Small intestine (tissue), 7 donors: ENCODE results near the gene ZNF844. TPM values are rescaled to one million over a fixed set of nuclear protein-coding genes. Genes with fewer than 3 reads are reported as not detected.
A peak's percentile ranks its signal among the peaks of the same experiment; 100 is the strongest.
"Not testable (repeated sequence)": the region's sequence is repeated elsewhere in the genome, so short reads cannot be mapped to it uniquely, and the experiment has no call there.

Experiments
- DNase-seq, 2 donors: peaks; one replicate each; pipeline versions ENCODE4 v3.0.0 to v3.0.0-alpha.2; 2013
- FAIRE-seq: peaks from 2 replicates; lab custom pipeline; 2012; peaks lifted over from hg19 to GRCh38; lab: Jason Lieb, UNC
- H3K27ac ChIP-seq, 3 donors: one replicate each; pipeline ENCODE4 v1.5.1; 2013; ENCODE audit warnings: low read length in 2 of 3, mild to moderate bottlenecking in 2 of 3, control low read depth in 1 of 3, inconsistent platforms in 1 of 3, low read depth in 1 of 3, moderate library complexity in 1 of 3
- H3K27me3 ChIP-seq, 3 donors: one replicate each; pipeline ENCODE4 v1.6.1; 2013; ENCODE audit warnings: low read length in 3 of 3, inconsistent platforms in 1 of 3; ENCODE audit not compliant: control insufficient read depth in 3 of 3, insufficient read depth in 3 of 3
- H3K36me3 ChIP-seq, 3 donors: one replicate each; pipeline ENCODE4 v1.6.1; 2013; ENCODE audit warnings: low read length in 3 of 3, inconsistent platforms in 1 of 3, low read depth in 1 of 3, mild to moderate bottlenecking in 1 of 3, moderate library complexity in 1 of 3; ENCODE audit not compliant: control insufficient read depth in 3 of 3, insufficient read depth in 2 of 3
- H3K4me1 ChIP-seq, 3 donors: one replicate each; pipeline ENCODE4 v1.6.1; 2013; ENCODE audit warnings: low read length in 2 of 3, inconsistent platforms in 1 of 3, low read depth in 1 of 3, mild to moderate bottlenecking in 1 of 3, moderate library complexity in 1 of 3; ENCODE audit not compliant: control insufficient read depth in 3 of 3, insufficient read depth in 2 of 3
- H3K4me3 ChIP-seq, 3 donors: one replicate each; pipeline ENCODE4 v1.5.1; 2013; ENCODE audit warnings: low read length in 3 of 3, control low read depth in 1 of 3, inconsistent platforms in 1 of 3, low read depth in 1 of 3, mild to moderate bottlenecking in 1 of 3, moderate library complexity in 1 of 3
- H3K9me3 ChIP-seq, 2 donors: one replicate each; pipeline ENCODE4 v1.6.1; 2013; ENCODE audit warnings: low read depth in 1 of 2, low read length in 1 of 2; ENCODE audit not compliant: control insufficient read depth in 2 of 2, insufficient read depth in 1 of 2
- WGBS, 3 donors: extraction: QIAGEN DNeasy Blood & Tissue Kit; methylation state at CpG; one replicate each; pipeline ENCODE4 v1.1.7; 2013; 5-methylcytosine and 5-hydroxymethylcytosine counted together
- polyA plus RNA-seq, 4 donors: library from polyadenylated mRNA; stranded (reverse) in 3 of 4; unstranded in 1 of 4; fragments of 200-250 nt in 3 of 4; fragments of 120-200 nt in 1 of 4; gene quantifications; one replicate each; pipeline versions ENCODE4 v1.2.1 to v1.2.3, GENCODE V29; 2013
- donor health status: healthy with polysubstance abuse.
- donor health status: control.
- donor health status: control.
- donor health status: Bipolar disorder and iron deficiency.
- donor health status: healthy.

The ZNF844 gene
- polyA plus RNA-seq, 4 donors, result 1.6 to 17.1 (median 2.4) TPM

DNA sequence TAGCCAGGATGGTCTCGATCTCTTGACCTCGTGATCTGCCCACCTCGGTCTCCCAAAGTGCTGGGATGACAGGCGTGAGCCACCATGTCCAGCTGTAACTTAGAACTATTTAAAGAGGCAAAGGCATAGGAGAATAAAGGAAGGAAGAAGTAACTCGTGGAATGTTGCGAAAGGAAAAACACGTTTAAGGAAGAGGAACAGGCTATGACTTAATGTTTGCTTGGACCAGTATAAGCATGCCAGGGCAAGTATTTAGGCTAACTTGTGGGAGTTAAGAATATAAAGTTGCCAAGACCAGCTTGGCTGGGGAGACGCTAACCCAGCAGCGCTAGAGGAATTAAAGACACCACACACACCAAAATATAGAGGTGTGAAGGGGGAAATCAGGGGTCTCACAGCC lies 33.5 kb downstream of the ZNF844 start:
- WGBS, 3 donors, result 89 to 97% (median 95%) methylated on average over 9 of the region's 9 CpGs
- Histone ChIP-seq H3K4me1 (no peaks in the 10 kb centered on the region), H3K36me3 (peaks cover 0 to 9% (median 0%) of the 10 kb centered on the region in 3 donors), H3K9me3 (peaks cover 0 to 19% of the 10 kb centered on the region in 2 donors), H3K27ac (no peak overlapping the region), H3K4me3 (no peak overlapping the region), H3K27me3 (no peaks in the 10 kb centered on the region)
- DNase-seq (no peak), FAIRE-seq (no peak)

DNA sequence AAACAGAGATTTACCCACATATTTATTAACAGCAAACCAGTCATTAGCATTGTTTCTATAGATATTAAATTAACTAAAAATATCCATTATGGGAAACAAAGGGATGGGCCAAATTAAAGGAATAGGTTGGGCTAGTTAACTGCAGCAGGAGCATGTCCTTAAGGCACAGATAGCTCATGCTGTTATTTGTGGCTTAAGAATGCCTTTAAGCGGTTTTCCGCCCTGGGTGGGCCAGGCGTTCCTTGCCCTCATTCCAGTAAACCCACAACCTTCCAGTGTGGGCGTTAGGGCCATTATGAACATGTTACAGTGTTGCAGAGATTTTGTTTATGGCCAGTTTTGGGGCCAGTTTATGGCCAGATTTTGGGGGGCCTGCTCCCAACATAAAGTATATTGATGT lies 39.4 kb downstream of the ZNF844 start:
- WGBS, 3 donors, result 91 to 98% (median 93%) methylated on average over 4 of the region's 4 CpGs
- H3K36me3 ChIP-seq, H3K4me3 ChIP-seq, H3K4me1 ChIP-seq, H3K27ac ChIP-seq, FAIRE-seq, H3K27me3 ChIP-seq, DNase-seq: not testable (repeated sequence)
- peaks cover 0 to 40% of the 10 kb centered on the region in 2 donors for H3K9me3 ChIP-seq

DNA sequence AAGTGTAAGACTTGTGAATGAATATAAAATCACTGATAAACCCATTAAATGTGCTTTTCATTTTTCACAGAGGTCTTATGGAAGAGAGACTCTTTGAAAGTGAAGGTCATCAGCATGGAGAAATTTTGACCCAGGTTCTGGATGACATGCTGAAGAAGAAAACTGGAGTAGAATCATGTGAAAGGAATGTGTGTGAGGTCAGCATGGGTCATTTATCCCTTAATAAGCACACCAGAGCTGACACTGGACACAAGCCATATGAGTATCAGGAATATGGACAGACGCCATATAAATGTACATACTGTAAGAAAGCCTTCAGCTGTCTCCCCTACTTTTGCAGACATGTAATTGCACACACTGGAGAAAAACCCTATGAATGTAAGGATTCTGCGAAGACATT lies 46.6 kb downstream of the ZNF844 start:
- peaks cover 0 to 64% of the 10 kb centered on the region in 2 donors for H3K9me3 ChIP-seq
- DNase-seq (no peak), FAIRE-seq (no peak)
- no peaks in the 10 kb centered on the region for H3K27me3 ChIP-seq
- no peaks in the 10 kb centered on the region for H3K4me1 ChIP-seq
- no peak overlapping the region for H3K4me3 ChIP-seq
- peaks cover 1 to 15% (median 10%) of the 10 kb centered on the region in 3 donors for H3K36me3 ChIP-seq
- 48 to 49% (median 48%) methylated on average over 2 of the region's 2 CpGs for WGBS, 3 donors
- H3K27ac ChIP-seq, result no peak overlapping the region

DNA sequence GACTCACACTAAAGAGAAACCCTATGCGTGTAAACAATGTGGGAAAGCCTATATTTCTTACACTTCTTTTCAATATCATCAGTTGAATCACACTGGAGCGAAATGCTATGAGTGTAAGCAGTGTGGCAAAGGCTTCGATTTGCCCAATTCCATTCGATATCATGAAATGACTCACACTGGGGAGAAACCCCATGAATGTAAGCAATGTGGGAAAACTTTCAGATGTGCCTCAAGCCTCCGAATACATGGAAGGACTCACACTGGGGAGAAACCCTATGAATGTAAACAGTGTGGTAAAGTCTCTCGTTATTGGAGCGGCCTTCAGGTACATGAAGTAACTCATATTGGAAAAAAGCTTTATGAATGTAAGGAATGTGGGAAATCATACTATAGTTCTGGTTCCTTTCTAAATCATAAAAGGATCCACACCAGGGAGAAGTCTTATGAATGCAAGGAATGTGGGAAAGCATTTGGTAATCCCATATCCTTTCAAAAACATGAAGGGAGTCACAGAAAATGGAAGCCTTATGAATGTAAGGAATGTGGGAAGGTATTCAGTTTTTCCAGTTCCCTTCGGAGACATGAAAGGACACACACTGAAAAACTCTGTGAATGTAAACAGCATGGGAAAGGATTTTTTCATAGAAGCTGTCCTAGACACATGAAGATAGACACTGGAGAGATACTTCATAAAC lies 47.6 kb downstream of the ZNF844 start:
- WGBS, 3 donors, result 94 to 96% (median 94%) methylated on average over 8 of the region's 8 CpGs
- DNase-seq, result no peak
- no peak for FAIRE-seq
- peaks cover 1 to 11% (median 10%) of the 10 kb centered on the region in 3 donors for H3K36me3 ChIP-seq
- H3K4me3 ChIP-seq, result no peak overlapping the region
- peaks cover 0 to 60% of the 10 kb centered on the region in 2 donors for H3K9me3 ChIP-seq
- H3K4me1 ChIP-seq, result no peaks in the 10 kb centered on the region
- H3K27ac ChIP-seq, result no peak overlapping the region
- no peaks in the 10 kb centered on the region for H3K27me3 ChIP-seq

DNA sequence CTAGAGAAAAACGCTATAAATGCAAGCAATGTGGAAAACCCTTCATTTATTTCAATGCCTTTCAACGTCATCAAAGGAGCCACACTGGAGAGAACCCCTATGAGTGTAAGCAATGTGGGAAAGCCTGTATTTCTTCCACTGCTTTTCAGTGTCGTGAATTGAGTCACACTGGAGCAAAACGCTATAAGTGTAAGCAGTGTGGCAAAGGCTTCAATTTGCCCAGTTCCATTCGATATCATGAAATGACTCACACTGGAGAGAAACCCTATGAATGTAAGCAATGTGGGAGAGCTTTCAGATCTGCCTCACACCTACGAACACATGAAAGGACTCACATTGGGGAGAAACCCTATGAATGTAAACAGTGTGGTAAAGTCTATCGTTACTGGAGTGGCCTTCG lies 48.2 kb downstream of the ZNF844 start:
- 76 to 89% (median 84%) methylated on average over 8 of the region's 8 CpGs for WGBS, 3 donors
- no peaks in the 10 kb centered on the region for H3K27me3 ChIP-seq
- H3K4me1 ChIP-seq, result no peaks in the 10 kb centered on the region
- DNase-seq, result no peak
- no peak overlapping the region for H3K27ac ChIP-seq
- H3K9me3 ChIP-seq, result peaks cover 0 to 60% of the 10 kb centered on the region in 2 donors
- no peak for FAIRE-seq
- H3K4me3 ChIP-seq, result no peak overlapping the region
- H3K36me3 ChIP-seq, result peaks cover 1 to 11% (median 10%) of the 10 kb centered on the region in 3 donors

DNA sequence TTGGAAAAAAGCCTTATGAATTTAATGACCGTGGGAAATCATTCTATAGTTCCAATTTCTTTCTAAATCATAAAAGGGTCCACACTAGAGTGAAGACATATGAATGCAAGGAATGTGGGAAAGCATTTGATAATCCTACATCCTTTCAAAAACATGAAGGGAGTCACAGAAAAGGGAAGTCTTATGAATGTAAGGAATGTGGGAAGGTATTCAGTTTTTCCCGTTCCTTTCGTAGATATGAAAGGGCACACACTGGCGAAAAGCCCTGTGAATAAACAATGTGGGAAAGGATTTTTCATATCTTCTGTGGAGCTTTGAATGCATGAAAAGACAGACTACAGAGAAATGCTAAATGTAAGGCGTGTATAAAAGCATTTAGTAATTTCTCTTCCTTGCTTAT lies 48.6 kb downstream of the ZNF844 start:
- H3K4me1 ChIP-seq, result no peaks in the 10 kb centered on the region
- H3K4me3 ChIP-seq, result no peak overlapping the region
- FAIRE-seq (no peak), DNase-seq (no peak)
- 88 to 94% (median 93%) methylated on average over 5 of the region's 5 CpGs for WGBS, 3 donors
- H3K9me3 ChIP-seq, result peaks cover 0 to 56% of the 10 kb centered on the region in 2 donors
- H3K36me3 ChIP-seq, result peaks cover 1 to 11% (median 10%) of the 10 kb centered on the region in 3 donors
- H3K27ac ChIP-seq, result no peak overlapping the region
- no peaks in the 10 kb centered on the region for H3K27me3 ChIP-seq

DNA sequence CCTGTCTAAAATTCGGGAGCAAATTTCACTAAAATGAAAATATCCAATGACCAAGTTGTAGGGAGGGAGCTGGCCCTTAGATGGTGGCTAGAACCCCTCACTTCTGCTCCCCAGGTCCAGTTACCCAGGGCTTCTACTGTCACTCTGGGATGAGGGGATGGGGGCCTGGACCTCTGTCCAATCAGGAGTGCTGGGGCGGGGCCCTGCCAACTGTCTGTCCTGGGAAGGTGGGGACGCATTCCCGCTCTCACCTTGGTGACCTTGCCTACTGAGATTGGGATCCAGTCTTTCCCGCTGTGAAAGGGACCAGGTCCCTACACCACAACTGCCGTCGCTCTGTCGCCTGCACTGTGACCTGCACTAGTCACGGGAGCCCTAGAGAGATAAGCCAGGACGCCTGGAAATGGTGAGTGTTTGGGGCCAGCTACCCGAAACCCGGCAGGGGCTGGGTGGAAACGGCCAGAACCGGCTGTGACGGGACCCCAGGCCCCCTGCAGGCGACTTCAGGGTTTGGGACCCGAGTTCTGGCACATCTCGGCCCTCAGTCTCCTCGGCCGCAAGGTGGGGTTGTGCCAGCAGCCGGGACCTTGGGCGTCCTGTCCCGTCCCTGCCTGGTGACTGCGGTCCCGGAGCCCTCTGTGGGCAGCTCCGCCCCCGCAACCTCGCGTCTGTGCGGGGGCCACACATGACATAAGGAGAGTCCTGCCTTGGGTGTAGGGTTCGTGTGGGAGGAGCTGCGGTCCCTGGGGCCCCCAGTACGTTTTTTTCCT lies 52.9 kb downstream of the ZNF844 start:
- H3K4me3 ChIP-seq, result no peak overlapping the region
- no peaks in the 10 kb centered on the region for H3K4me1 ChIP-seq
- no peak overlapping the region for H3K27ac ChIP-seq
- FAIRE-seq, result no peak
- peaks cover 1 to 27% of the 10 kb centered on the region in 2 donors for H3K9me3 ChIP-seq
- no peaks in the 10 kb centered on the region for H3K27me3 ChIP-seq
- WGBS, 3 donors, result 76 to 81% (median 77%) methylated on average over 31 to 33 of the region's 33 CpGs
- no peak for DNase-seq
- H3K36me3 ChIP-seq, result peaks cover 0 to 8% (median 0%) of the 10 kb centered on the region in 3 donors

DNA sequence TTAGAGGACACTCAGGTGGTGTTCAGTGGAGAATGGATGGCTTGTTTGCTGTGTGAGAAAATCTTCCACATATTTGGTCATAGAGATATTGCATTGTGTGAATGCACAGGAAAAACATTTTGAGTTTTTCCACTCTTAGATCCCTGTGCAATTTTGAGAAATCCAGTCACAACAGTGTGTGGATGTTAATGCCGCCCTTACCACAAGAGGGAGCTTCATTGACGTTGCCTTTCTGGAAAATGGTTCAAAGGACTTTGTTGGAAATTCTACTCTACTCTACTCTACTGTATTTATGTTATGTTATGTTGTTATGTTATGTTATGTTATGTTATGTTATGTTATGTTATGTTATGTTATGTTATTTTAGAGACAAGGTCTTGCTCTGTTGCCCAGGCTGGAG lies 62.2 kb downstream of the ZNF844 start:
- Histone ChIP-seq H3K27me3 (no peaks in the 10 kb centered on the region), H3K4me1 (no peaks in the 10 kb centered on the region), H3K4me3 (no peak overlapping the region), H3K36me3 (peaks cover 0 to 3% (median 0%) of the 10 kb centered on the region in 3 donors), H3K9me3 (peaks cover 0 to 35% of the 10 kb centered on the region in 2 donors), H3K27ac (no peak overlapping the region)
- WGBS, 3 donors, result 30 to 47% (median 32%) methylated on average over 2 of the region's 2 CpGs
- FAIRE-seq (no peak), DNase-seq (peak; percentile 23 to 27)
